GM21528 (cell line): ENCODE measurements around the gene CST5.
"Not testable (repeated sequence)": the region's sequence is repeated elsewhere in the genome, so short reads cannot be mapped to it uniquely, and the experiment has no call there.

ENCODE experiments used
- ATAC-seq: cut with Tn5 transposase; IDR thresholded peaks from one replicate; pipeline ENCODE4 v1.9.1; 2021; ENCODE audit warnings: mild to moderate bottlenecking, moderate library complexity; ENCODE audit not compliant: unreplicated experiment, low FRiP score

CST5 gene

GRCh38 chr20:23857962-23858595 lies 21.5 kb downstream of the CST5 start:
- no peak for ATAC-seq

- ATAC-seq, result no peak
Measured at GRCh38 chr20:23856736-23857135, 22.8 kb downstream of the CST5 start.

GRCh38 chr20:23856226-23856625 lies 23.3 kb downstream of the CST5 start:
- no peak for ATAC-seq

GRCh38 chr20:23841693-23842092 lies 37.9 kb downstream of the CST5 start:
- no peak for ATAC-seq

- ATAC-seq, result no peak
Measured at GRCh38 chr20:23835716-23836115, 43.8 kb downstream of the CST5 start.

- ATAC-seq, result no peak
Measured at GRCh38 chr20:23832775-23833513, 46.6 kb downstream of the CST5 start.

GRCh38 chr20:23831961-23832360 lies 47.6 kb downstream of the CST5 start:
- ATAC-seq, result not testable (repeated sequence)

- no peak for ATAC-seq
Measured at GRCh38 chr20:23826541-23827021, 53.0 kb downstream of the CST5 start, which contains the start of gene CST2. TSS of gene CST2 (minus strand) at chr20:23826729. CDS start at chr20:23826660, 69 bp downstream.
